Measurements from ENCODE around the gene ZNF32. TPM values are rescaled to one million over a fixed set of nuclear protein-coding genes. Genes with fewer than 3 reads are reported as not detected.

ZNF32 gene
- total and polyA plus RNA-seq, 2 of the 8 experiments (the other 6 are each of a cell fraction or from before 2014, with no cell fraction given) = 17.2 to 22.5 TPM

- Histone ChIP-seq H3K14ac (ENCODE audit: insufficient read length) (no peak overlapping the region), H2BK120ac (replicated peaks; ENCODE audit: low read depth, low read length) (no peak overlapping the region), H4K5ac (ENCODE audit: insufficient read length, low read depth, low read length) (no peak overlapping the region), H3K4ac (replicated peaks; ENCODE audit: insufficient read length, low read depth, low read length) (no peak overlapping the region), H3K23ac (ENCODE audit: insufficient read length) (no peak overlapping the region), H3K18ac (ENCODE audit: extremely low read depth, low read length) (no peak overlapping the region), H2BK15ac (ENCODE audit: low read length) (no peak overlapping the region), H4K8ac (ENCODE audit: extremely low read depth, insufficient read depth, low read length) (no peak overlapping the region), H3K36me3 (ENCODE audit: control insufficient read depth in 2 of 4, insufficient read depth in 4 of 4, low read length in 3 of 4) (peaks cover 4 to 42% (median 27%) of the 10 kb centered on the region in 4 experiments), H3K4me2 (ENCODE audit: insufficient read depth in 1 of 2, low read depth in 2 of 2, low read length in 2 of 2) (no peak overlapping the region), H3K4me3 (ENCODE audit: extremely low read depth in 1 of 4, insufficient read depth in 2 of 4, low read depth in 3 of 4, low read length in 4 of 4) (peak overlapping the region in 1 of 4 experiments; percentile 24; a peak in 1 of 8 replicates), H4K20me1 (replicated peaks in 1 of 2; ENCODE audit: control insufficient read depth in 1 of 2, insufficient read depth in 2 of 2, low read length in 2 of 2) (no peaks in the 10 kb centered on the region), H3K79me2 (ENCODE audit: control insufficient read depth in 1 of 2, insufficient read depth in 2 of 2, low read length in 2 of 2) (no peaks in the 10 kb centered on the region), H3K56ac (replicated peaks; ENCODE audit: insufficient read length, low read depth, low read length) (no peak overlapping the region), H4K91ac (replicated peaks; ENCODE audit: insufficient read length, low read length) (no peak overlapping the region), H2BK5ac (ENCODE audit: low read depth, low read length) (no peak overlapping the region), H2AK5ac (ENCODE audit: low read depth, low read length) (no peak overlapping the region), H3K9ac (replicated peaks in 1 of 4; ENCODE audit: extremely low read depth in 1 of 4, low read depth in 3 of 4, low read length in 3 of 4) (no peak overlapping the region), H3K4me1 (replicated peaks in 1 of 4; ENCODE audit: control insufficient read depth in 3 of 4, insufficient read depth in 4 of 4, low read length in 3 of 4) (peaks cover 0 to 4% (median 0%) of the 10 kb centered on the region in 4 experiments; a peak in 2 of 7 replicates), H3K9me3 (ENCODE audit: insufficient read depth in 2 of 2, low read depth in 1 of 2, low read length in 1 of 2) (peaks cover 52 to 54% of the 10 kb centered on the region in 2 experiments), H3K27me3 (replicated peaks in 1 of 4; ENCODE audit: control insufficient read depth in 3 of 4, extremely low read depth in 1 of 4, insufficient read depth in 3 of 4, low read length in 3 of 4) (peaks cover 0 to 12% (median 8%) of the 10 kb centered on the region in 4 experiments; a peak in 6 of 7 replicates), H2BK12ac (ENCODE audit: low read depth, low read length) (no peak overlapping the region), H2BK20ac (ENCODE audit: low read length) (no peak overlapping the region), H3K79me1 (ENCODE audit: low read depth, low read length) (no peaks in the 10 kb centered on the region), H2AFZ (ENCODE audit: low read length) (no peak overlapping the region), H3K27ac (ENCODE audit: low read depth, low read length) (no peak overlapping the region), H3K23me2 (ENCODE audit: low read depth, low read length) (peaks cover 10% of the 10 kb centered on the region)
- FAIRE-seq (no peak), DNase-seq (ENCODE audit: low read depth in 1 of 2, low spot score in 2 of 2) (no peak)
- ChIA-PET POLR2A (ENCODE audit: partially characterized antibody) (no interaction called here), CTCF (ENCODE audit: partially characterized antibody) (no interaction called here)
- WGBS, 2 experiments (ENCODE audit: extremely low coverage in 1 of 2, insufficient coverage in 1 of 2, insufficient read length in 1 of 2, insufficient replicate concordance in 2 of 2, low coverage in 1 of 2, low lambda C conversion rate in 2 of 2, missing lambda C conversion rate in 1 of 2) = 92% methylated on average over 8 of the region's 8 CpGs; no CpG with 5 or more reads in 1 of the 2 experiments
- no peak for TF ChIP-seq TAF7 (optimal IDR thresholded peaks at IDR 0.05; ENCODE audit: borderline replicate concordance, low read depth, low read length)
- no peak for TF ChIP-seq POU5F1 (IDR thresholded peaks at IDR 0.05; ENCODE audit: low read depth, low read length)
- no peak for TF ChIP-seq RNF2 (IDR thresholded peaks at IDR 0.05; ENCODE audit: borderline replicate concordance, low read depth, low read length, missing control alignments, poor library complexity, severe bottlenecking)
- TF ChIP-seq RAD21 (IDR thresholded peaks at IDR 0.05 in 1 of 2, conservative IDR thresholded peaks at IDR 0.05 in 1 of 2; ENCODE audit: low read depth in 2 of 2, low read length in 2 of 2) = no peak
- no peak for TF ChIP-seq SP1 (IDR thresholded peaks at IDR 0.05; ENCODE audit: low read depth, low read length)
- no peak for TF ChIP-seq ATF2 (IDR thresholded peaks at IDR 0.05; ENCODE audit: low read length)
- no peak for TF ChIP-seq BCL11A (IDR thresholded peaks at IDR 0.05; ENCODE audit: low read depth in 2 of 2, low read length in 2 of 2)
- TF ChIP-seq TCF12 (IDR thresholded peaks at IDR 0.05; ENCODE audit: low read depth, low read length) = no peak
- no peak for TF ChIP-seq HDAC2 (IDR thresholded peaks at IDR 0.05; ENCODE audit: borderline replicate concordance in 1 of 2, low read depth in 2 of 2, low read length in 2 of 2)
- TF ChIP-seq TEAD4 (IDR thresholded peaks at IDR 0.05; ENCODE audit: low read depth, low read length) = no peak
Observed at GRCh38 chr10:43644252-43644651, 4.4 kb downstream of the ZNF32 start.
